HG02763 (cell line): ENCODE results near the gene ANTXR2.

Source experiments
- ATAC-seq: cut with Tn5 transposase; IDR thresholded peaks from one replicate; pipeline ENCODE4 v1.9.1; 2021; ENCODE audit warnings: mild to moderate bottlenecking, moderate library complexity; ENCODE audit not compliant: unreplicated experiment

The ANTXR2 gene

GRCh38 chr4:79877511-79877910 lies 195.5 kb downstream of the ANTXR2 start:
- no peak for ATAC-seq

GRCh38 chr4:79875344-79875899 lies 197.6 kb downstream of the ANTXR2 start:
- ATAC-seq: no peak

DNA sequence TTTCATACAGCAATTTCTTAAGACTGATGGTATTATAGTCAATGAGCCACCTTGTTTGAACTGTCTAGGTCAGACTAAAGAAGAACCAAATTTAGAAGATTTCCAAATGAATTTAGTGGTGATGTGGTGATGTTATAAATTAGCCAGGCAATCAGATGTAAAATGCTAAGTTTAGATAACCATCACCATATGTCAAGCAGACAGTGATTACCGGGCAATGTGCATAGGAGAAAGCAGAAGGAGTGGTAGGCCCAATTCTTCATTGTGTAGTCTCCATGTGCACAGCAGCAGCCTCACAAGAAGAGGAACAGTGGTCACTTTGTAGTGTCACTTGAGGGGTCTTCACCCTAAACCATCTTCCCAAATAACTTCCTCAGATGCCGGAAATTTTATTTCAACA lies 198.8 kb downstream of the ANTXR2 start:
- ATAC-seq: no peak

DNA sequence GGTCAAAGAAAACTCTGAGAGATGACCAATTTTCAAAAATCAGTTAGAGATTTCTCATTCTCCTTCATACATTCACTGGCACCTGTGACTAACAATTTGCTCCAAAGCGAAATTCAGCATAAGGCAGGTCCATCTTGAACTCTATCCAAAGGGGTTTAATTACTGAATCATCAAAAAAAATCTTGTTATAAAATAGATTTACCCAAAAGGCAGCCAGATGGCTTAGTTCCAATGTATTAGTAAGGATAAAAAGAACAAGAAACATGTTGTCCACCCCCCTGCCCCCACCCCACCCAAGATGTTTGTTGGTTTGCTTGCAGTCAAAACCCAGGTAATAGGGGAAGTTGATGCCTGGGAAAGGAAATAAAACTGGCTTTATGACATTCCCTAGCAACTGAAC lies 200.3 kb downstream of the ANTXR2 start:
- ATAC-seq: no peak

DNA sequence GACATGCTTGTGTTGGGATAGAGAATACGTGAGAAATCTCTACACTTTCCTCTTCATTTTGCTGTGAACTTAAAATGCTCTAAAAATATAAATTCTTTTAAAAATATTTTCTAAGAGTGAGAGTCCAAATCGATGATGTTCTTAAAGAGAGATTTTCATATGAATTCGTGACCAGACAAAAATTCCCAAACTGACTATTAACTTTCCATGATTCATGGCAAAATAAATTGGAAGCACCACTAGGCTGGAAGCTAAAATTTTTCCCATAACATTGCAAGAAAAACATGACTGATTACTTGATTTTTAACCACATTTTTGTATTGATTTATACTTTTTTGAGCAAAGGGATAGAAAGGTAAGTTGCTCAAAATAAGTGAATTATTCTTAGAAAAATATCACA lies 201.1 kb downstream of the ANTXR2 start:
- ATAC-seq: no peak

DNA sequence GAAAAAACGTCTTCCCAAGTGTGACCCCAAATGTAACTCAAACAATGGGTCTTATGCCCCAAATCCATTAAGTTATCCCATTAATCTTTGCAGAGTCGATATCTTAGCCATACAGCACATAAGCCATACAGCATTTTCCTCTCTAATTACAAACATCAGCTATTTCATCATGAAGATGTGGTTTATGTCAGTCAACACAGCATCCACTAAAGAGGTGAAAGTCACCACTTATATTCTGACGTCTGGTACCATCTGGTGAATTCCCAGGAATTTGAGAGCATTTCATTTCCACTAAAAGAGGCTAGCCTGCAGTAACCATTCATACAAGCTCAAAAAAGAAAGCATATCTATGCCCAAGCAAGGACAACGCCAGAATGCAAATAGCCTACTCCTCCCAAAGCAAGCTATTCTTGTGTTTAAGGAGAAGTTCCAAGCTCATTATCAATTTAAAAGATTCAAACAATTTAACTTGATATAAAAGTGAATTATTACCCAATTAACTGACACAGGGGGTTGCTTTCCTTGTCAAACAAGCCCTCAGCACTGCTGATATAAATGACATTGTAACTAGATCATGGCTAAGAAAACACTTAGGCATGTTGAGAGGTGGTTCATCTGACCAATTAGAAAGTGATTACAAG lies 203.3 kb downstream of the ANTXR2 start:
- ATAC-seq: no peak

GRCh38 chr4:79865201-79865597 lies 207.8 kb downstream of the ANTXR2 start:
- ATAC-seq: no peak

DNA sequence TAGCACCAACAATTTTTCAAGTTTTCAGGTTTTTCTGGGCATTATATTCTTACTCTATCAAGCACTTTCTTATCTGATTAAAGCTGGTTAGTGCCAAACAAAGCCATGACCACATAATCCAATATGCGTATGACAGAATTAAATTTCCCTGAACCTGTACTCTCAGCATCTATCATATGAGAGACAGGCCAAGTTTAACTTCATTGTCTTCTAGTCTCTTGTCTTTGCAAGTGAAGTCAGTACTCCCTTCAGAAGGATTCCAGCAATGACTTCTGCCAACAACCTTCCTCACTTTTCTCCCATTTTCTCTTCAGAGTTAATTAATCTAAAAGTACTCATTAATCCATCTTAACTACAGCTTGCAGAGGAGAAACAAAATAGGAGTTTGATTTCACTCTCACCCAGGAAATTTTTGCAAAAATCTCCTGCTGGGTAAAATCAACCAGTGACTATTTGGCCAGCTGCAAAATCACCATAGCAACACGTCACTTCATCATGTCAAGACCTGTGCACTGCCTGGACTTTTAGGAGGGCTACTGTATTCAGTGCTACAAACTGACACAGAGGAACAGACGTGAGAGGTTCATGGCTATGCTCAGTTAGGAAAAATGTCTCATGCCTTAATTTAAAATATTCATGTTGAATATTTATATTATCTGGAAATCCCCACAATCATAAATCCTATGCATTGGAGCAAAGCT lies 208.4 kb downstream of the ANTXR2 start:
- no peak for ATAC-seq

GRCh38 chr4:79863333-79863732 lies 209.7 kb downstream of the ANTXR2 start:
- ATAC-seq: no peak

DNA sequence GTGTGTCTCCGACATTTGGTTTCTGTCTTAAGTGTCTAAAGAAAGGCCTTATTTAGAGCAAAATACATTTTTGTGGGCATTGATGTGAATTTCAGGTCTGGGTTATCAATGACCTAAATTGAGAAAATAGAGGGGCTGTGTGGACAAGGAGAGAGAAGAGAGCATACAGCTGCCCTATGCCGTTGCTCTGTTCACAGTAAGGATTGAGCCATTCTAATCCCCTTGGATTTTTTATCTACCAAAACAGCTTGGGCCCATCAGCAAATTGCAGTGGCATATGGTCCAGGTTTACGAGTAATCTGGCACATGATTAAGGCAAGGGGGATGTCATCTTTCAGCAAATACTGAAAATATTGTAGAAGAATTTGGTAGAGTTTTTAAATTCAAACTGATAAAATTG lies 210.2 kb downstream of the ANTXR2 start:
- ATAC-seq: no peak

- ATAC-seq: no peak
Measured at GRCh38 chr4:79857811-79858210, 215.2 kb downstream of the ANTXR2 start.

DNA sequence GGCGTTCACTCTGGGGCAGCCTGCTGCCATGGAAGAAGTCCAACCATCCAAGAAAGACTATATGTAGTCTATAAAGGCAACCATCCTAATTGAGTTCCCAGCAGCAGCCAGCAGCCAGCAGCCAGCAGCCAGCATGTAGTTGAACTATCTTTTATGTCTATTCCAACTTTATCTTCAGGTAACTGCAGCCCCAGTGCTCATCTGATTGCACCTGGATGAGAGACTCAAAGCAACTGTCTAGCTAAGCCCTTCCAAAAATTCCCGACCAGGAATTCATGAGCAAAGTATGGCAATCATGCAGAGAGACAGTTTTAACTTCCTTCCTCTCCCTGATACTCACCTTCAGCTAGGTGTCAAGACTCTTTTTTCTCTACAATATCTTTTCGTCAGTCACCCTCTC lies 216.8 kb downstream of the ANTXR2 start:
- ATAC-seq: no peak

GRCh38 chr4:79854856-79855502 lies 218.1 kb downstream of the ANTXR2 start:
- ATAC-seq: no peak

GRCh38 chr4:79852305-79852730 lies 220.7 kb downstream of the ANTXR2 start:
- ATAC-seq: no peak

DNA sequence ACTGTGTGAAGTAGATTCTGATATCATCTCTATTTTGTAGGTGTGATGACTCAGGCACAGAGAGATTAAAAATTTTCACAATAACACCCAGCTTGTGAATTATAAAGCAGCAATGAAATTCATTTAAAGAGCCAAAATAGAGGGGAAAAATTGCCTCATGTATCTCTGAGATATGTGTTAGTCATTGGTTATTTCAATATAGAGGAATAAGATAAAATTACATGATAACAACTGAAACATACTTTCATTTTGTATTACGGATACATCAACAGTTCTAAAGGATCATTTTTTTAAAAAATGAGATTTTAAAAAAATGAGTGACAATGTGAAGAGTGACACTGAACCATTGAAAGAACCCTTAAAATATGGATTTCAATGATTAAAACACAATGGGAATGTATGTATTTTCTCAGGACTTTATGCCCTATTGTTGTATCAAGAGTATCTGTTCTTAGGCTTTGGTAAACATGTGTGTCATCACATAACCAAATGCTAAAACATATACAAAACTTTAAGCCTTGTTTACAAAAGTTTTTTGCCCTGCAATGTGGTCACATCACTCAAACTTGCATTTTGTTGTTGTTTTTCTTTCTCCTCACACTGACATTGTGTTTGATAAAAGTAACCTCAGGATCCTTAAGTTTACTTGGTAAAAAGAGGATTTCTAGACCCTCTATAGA lies 221.3 kb downstream of the ANTXR2 start:
- no peak for ATAC-seq
